Skeletal muscle satellite cell (primary cell): ENCODE measurements around the gene RIPOR1.
"Not testable (repeated sequence)": the region's sequence is repeated elsewhere in the genome, so short reads cannot be mapped to it uniquely, and the experiment has no call there.

ENCODE experiments used
- H3K27me3 ChIP-seq: 2 replicates; pipeline ENCODE4 v1.7.0; 2013; ENCODE audit warnings: low read length; ENCODE audit not compliant: control insufficient read depth, insufficient read depth
- H3K36me3 ChIP-seq: 2 replicates; pipeline ENCODE4 v1.7.0; 2013; ENCODE audit warnings: mild to moderate bottlenecking, control low read depth, low read length; ENCODE audit not compliant: insufficient read depth
- H3K4me1 ChIP-seq: 2 replicates; pipeline ENCODE4 v1.7.0; 2013; ENCODE audit warnings: low read length; ENCODE audit not compliant: control insufficient read depth, insufficient read depth
- H3K4me2 ChIP-seq: 2 replicates; pipeline ENCODE4 v1.7.0; 2013; ENCODE audit warnings: mild to moderate bottlenecking, low read length
- H3K4me3 ChIP-seq: 2 replicates; pipeline ENCODE4 v1.7.0; 2013; ENCODE audit warnings: low read length
- H3K9ac ChIP-seq: 2 replicates; pipeline ENCODE4 v1.7.0; 2013; ENCODE audit warnings: mild to moderate bottlenecking, low read depth, low read length, moderate library complexity
- H3K9me3 ChIP-seq: replicated peaks from 2 replicates; pipeline ENCODE4 v1.7.0; 2013; ENCODE audit warnings: mild to moderate bottlenecking, control low read depth, low read length

RIPOR1 gene

GRCh38 chr16:67490335-67491096 lies 38.1 kb upstream of the RIPOR1 start:
- Histone ChIP-seq H3K4me3 (no peak overlapping the region), H3K27me3 (no peaks in the 10 kb centered on the region), H3K36me3 (no peaks in the 10 kb centered on the region), H3K4me1 (no peaks in the 10 kb centered on the region), H3K4me2 (no peak overlapping the region), H3K9me3 (no peaks in the 10 kb centered on the region), H3K9ac (no peak overlapping the region)

- no peaks in the 10 kb centered on the region for H3K27me3 ChIP-seq
- no peaks in the 10 kb centered on the region for H3K36me3 ChIP-seq
- no peaks in the 10 kb centered on the region for H3K4me1 ChIP-seq
- no peak overlapping the region for H3K4me2 ChIP-seq
- H3K9me3 ChIP-seq = no peaks in the 10 kb centered on the region
- no peak overlapping the region for H3K9ac ChIP-seq
- H3K4me3 ChIP-seq = no peak overlapping the region
Measured at GRCh38 chr16:67499106-67499505, 29.5 kb upstream of the RIPOR1 start.

- H3K4me2 ChIP-seq = no peak overlapping the region
- no peaks in the 10 kb centered on the region for H3K36me3 ChIP-seq
- no peaks in the 10 kb centered on the region for H3K4me1 ChIP-seq
- no peak overlapping the region for H3K4me3 ChIP-seq
- no peaks in the 10 kb centered on the region for H3K27me3 ChIP-seq
- no peaks in the 10 kb centered on the region for H3K9me3 ChIP-seq
- H3K9ac ChIP-seq = no peak overlapping the region
Measured at GRCh38 chr16:67504031-67505021, 24.3 kb upstream of the RIPOR1 start.

- Histone ChIP-seq H3K4me2 (no peak overlapping the region), H3K27me3 (no peaks in the 10 kb centered on the region), H3K9me3 (no peaks in the 10 kb centered on the region), H3K4me3 (no peak overlapping the region), H3K9ac (no peak overlapping the region), H3K4me1 (no peaks in the 10 kb centered on the region), H3K36me3 (no peaks in the 10 kb centered on the region)
Measured at GRCh38 chr16:67506468-67506867, 22.2 kb upstream of the RIPOR1 start.

- Histone ChIP-seq H3K9ac (no peak overlapping the region), H3K4me3 (no peak overlapping the region), H3K36me3 (no peaks in the 10 kb centered on the region), H3K4me1 (no peaks in the 10 kb centered on the region), H3K27me3 (no peaks in the 10 kb centered on the region), H3K4me2 (no peak overlapping the region), H3K9me3 (no peaks in the 10 kb centered on the region)
Measured at GRCh38 chr16:67509016-67509415, 19.6 kb upstream of the RIPOR1 start.

GRCh38 chr16:67513892-67514291 lies 14.7 kb upstream of the RIPOR1 start:
- not testable (repeated sequence) for H3K4me2 ChIP-seq, H3K36me3 ChIP-seq, H3K27me3 ChIP-seq, H3K9me3 ChIP-seq, H3K4me1 ChIP-seq, H3K9ac ChIP-seq, H3K4me3 ChIP-seq

GRCh38 chr16:67514382-67514828 lies 14.2 kb upstream of the RIPOR1 start:
- H3K4me2 ChIP-seq = no peak overlapping the region
- H3K4me1 ChIP-seq = peaks cover 7% of the 10 kb centered on the region
- no peak overlapping the region for H3K9ac ChIP-seq
- H3K36me3 ChIP-seq = no peaks in the 10 kb centered on the region
- no peaks in the 10 kb centered on the region for H3K9me3 ChIP-seq
- no peaks in the 10 kb centered on the region for H3K27me3 ChIP-seq
- H3K4me3 ChIP-seq = no peak overlapping the region

- H3K4me1 ChIP-seq = peaks cover 7% of the 10 kb centered on the region
- H3K9ac ChIP-seq = no peak overlapping the region
- H3K4me2 ChIP-seq = no peak overlapping the region
- H3K9me3 ChIP-seq = no peaks in the 10 kb centered on the region
- H3K4me3 ChIP-seq = no peak overlapping the region
- H3K36me3 ChIP-seq = no peaks in the 10 kb centered on the region
- no peaks in the 10 kb centered on the region for H3K27me3 ChIP-seq
Measured at GRCh38 chr16:67516296-67517154, 12.1 kb upstream of the RIPOR1 start.

- Histone ChIP-seq H3K4me3 (no peak overlapping the region), H3K9me3 (no peaks in the 10 kb centered on the region), H3K27me3 (no peaks in the 10 kb centered on the region), H3K4me1 (peaks cover 10% of the 10 kb centered on the region), H3K9ac (no peak overlapping the region), H3K36me3 (no peaks in the 10 kb centered on the region), H3K4me2 (no peak overlapping the region)
Measured at GRCh38 chr16:67517155-67517445, 11.5 kb upstream of the RIPOR1 start.

- Histone ChIP-seq H3K9me3 (no peaks in the 10 kb centered on the region), H3K27me3 (no peaks in the 10 kb centered on the region), H3K36me3 (no peaks in the 10 kb centered on the region), H3K4me1 (peaks cover 10% of the 10 kb centered on the region), H3K9ac (no peak overlapping the region), H3K4me2 (no peak overlapping the region), H3K4me3 (no peak overlapping the region)
Measured at GRCh38 chr16:67517661-67518423, 10.8 kb upstream of the RIPOR1 start.
